GM19324 (cell line): ENCODE results near the gene HMGCR.

ENCODE experiments used
- ATAC-seq: cut with Tn5 transposase; IDR thresholded peaks from one replicate; pipeline ENCODE4 v1.9.1; 2021; ENCODE audit warnings: mild to moderate bottlenecking, moderate library complexity; ENCODE audit not compliant: unreplicated experiment, low FRiP score

HMGCR gene

DNA sequence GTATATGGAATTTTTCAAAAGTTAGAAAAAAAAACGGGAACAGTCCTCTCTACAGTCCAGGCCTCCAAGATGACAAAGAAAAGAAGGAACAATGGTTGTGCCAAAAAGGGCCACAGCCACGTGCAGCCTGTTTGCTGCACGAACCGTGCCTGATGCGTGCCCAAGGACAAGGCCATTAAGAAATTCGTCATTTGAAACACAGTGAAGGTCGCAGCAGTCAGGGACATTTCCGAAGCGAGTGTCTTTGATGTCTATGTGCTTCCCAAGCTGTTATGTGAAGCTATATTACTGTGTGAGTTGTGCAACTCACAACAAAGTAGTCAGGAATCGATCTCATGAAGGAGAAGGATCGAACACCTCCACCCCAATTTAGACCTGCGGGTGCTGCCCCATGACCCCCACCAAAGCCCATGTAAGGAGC is 37.4 kb downstream of the HMGCR start:
- ATAC-seq, result no peak

DNA sequence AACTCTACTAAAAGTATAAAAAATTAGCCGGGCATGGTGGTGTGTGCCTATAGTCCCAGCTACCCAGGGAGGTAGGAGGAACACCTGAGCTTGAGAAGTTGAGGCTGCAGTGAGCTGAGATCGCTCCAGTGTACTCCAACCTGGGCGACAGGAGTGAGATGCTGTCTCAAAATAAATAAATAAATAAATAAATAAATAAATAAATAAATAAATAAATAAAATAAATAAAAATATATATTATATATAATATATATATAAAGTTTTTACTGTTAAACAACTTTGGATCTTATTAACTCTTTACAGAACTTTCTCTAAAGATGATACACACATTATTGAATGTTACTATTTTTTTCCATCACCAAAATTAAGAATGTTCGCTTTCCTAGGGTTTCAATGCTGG is 38.4 kb downstream of the HMGCR start:
- no peak for ATAC-seq

DNA sequence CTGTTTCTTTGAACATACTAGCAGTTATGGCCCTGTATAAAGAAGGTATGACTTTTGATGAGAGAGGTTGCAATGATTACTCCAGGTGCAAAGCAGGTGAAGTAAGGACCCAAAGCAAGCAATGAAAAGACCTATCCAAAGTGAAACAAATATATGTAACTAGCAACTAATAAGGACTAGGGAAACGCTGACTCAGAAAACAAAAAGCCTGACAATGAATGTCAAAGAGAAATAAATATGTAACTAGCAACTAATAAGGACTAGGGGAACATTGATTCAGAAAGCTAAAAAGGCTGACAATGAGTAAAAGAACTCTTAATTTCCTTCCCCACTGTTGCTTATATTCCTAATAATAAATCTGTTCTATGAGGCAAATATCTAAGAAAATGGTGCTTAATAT is 43.1 kb downstream of the HMGCR start:
- ATAC-seq, result no peak

DNA sequence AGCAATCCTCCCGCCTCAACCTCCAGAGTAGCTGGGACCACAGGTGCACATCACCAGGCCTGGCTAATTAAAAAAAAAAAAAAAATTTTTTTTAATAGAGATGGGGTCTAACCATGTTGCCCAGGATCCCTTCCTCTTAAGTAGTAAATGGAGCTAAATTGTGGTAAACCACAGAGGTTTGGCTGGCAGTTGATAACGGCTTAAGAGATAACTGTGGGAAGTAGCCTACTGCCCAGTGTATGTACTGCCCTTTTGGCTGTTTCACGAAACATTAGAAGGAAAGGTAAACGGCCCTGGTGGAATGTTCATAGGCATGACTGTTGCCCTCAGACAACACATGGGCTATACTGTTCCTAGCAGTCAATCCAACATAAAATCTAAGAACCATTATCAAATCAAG is 44.4 kb downstream of the HMGCR start:
- ATAC-seq, result no peak

DNA sequence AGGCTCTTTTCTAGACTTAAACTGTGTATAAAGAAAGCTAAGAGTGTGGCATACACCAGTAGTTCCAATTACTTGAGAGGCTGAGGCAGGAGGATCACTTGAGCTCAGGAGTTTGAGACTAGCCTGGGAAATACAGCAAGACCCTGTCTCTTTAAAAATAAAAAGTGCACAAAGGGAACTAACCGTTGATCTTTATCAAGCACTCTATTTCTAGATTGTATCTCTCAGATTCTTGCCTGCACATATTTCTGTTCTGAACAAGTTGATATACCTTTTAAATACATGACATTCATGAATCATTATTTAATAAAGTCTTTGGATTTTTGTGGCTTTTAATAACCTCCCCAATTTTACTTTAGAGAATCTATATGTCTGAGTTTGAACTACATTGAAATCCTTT is 47.2 kb downstream of the HMGCR start:
- ATAC-seq, result no peak

DNA sequence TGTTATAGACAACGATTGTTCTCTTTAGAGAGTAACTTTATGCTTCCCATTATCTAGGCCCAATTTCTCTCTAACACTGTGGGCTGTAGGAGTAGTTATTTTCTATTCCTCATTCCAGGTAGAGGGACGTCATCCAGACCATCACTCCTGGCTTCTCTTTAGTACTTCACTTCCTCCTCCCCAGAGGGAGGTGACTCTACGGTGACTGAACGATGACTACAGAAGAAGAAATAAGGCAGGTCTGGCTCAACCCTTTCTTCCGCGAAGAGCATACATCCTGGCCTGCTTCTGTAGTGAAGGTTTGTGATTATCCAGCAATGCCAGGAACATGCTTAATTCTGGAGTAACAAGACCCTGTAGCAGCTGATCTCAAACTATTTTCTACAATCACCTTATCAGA is 50.8 kb downstream of the HMGCR start:
- ATAC-seq, result no peak

DNA sequence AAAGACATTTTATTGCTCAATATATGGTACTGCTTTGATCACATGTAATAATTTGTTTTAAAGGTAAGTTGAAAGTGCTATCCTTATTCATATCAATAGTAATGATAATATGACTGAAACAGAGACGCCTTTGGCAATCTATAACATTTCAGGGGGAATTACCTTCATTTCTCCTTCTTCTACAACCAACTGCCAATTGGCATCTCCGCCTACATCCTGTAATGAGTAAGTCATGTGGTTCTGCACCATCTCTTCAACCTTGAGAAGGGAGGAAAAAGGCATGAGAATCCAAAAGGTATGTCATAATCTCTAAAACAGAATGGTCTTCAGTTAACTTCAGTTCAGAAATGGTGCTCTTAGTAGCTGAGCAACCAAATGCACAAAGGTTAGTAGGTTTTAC is 52.4 kb downstream of the HMGCR start:
- no peak for ATAC-seq

DNA sequence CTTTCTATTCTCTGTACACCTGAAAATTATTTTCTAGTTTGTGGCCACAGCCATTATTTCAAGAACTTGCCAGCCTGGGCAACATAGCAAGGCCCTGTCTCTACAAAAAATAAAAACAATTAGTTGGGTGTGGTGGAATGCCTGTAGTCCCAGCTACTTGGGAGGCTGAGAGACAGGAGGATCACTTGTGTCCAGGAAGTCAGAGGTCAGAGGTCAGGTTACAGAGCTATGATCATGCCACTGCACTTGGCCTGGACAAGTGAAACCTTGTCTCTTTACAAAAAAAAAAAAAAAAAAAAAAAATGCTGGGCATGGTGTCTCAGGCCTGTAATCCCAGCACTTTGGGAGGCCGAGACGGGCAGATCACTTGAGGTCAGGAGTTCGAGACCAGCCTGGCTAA is 58.3 kb downstream of the HMGCR start:
- ATAC-seq, result no peak

DNA sequence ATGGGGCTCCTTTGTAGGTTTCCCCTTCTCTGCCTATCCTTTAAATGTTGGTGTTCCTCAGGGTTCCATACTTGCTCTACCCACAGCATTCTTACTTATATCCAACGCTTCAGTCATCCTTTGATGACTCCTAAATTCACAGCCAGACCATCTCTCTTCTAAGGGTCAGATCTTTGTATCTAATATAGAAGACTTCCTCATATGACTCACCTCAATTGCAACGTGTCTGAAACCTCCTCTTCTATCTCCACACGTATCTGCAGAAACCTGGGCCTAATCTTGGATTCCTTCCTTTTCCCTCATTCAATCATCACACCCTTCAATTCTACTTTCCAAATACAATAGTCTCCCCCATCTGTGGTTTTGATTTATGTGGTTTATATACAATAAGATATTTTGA is 68.3 kb downstream of the HMGCR start:
- no peak for ATAC-seq
